Right atrium auricular region (tissue), 2 donors: Measurements from ENCODE around the gene SMAD2. TPM values are rescaled to one million over a fixed set of nuclear protein-coding genes. Genes with fewer than 3 reads are reported as not detected.

ENCODE experiments used
- DNase-seq: peaks from one replicate; pipeline ENCODE4 v3.0.0-alpha.2; 2019; ENCODE audit warnings: low spot score
- H3K27ac ChIP-seq, 2 donors: fragments of 200-600 bp; sonication (generic); 1 replicate in 1 of 2; 2 replicates in 1 of 2; pipeline ENCODE4 v1.5.1; 2016 to 2019
- H3K27me3 ChIP-seq, 2 donors: fragments of 200-600 bp; sonication (generic); one replicate each; pipeline versions ENCODE4 v1.5.1 to v1.6.0; 2017 to 2019
- H3K36me3 ChIP-seq: fragments of 200-600 bp; sonication (generic); one replicate; pipeline ENCODE4 v1.5.1; 2016
- H3K4me1 ChIP-seq, 2 donors: fragments of 200-600 bp; sonication (generic); one replicate each; pipeline versions ENCODE4 v1.5.1 to v1.6.0; 2017 to 2019
- H3K4me3 ChIP-seq, 2 donors: fragments of 200-600 bp; sonication (generic); 1 replicate in 1 of 2; 2 replicates in 1 of 2; pipeline ENCODE4 v1.5.1; 2017 to 2019; ENCODE audit warnings: mild to moderate bottlenecking in 1 of 2, moderate library complexity in 1 of 2
- H3K9me3 ChIP-seq, 2 donors: fragments of 200-600 bp; sonication (generic); one replicate each; pipeline ENCODE4 v1.5.1; 2019
- total RNA-seq, 2 donors: library from RNA; depleted of rRNA; stranded (reverse); fragments of >200 nt; gene quantifications; one replicate each; pipeline ENCODE4 v1.1.0, GENCODE V29; 2016
- TF ChIP-seq, protein P1 (sequence below), 2 donors: fragments of 200-600 bp; sonication (generic); IDR thresholded peaks; one replicate each; pipeline ENCODE4 v1.5.1; 2019; ENCODE audit warnings: antibody characterized with exemption in 2 of 2

Gene SMAD2
- total RNA-seq, 2 donors from 2014 or later = 54.8 to 81.1 TPM

DNA sequence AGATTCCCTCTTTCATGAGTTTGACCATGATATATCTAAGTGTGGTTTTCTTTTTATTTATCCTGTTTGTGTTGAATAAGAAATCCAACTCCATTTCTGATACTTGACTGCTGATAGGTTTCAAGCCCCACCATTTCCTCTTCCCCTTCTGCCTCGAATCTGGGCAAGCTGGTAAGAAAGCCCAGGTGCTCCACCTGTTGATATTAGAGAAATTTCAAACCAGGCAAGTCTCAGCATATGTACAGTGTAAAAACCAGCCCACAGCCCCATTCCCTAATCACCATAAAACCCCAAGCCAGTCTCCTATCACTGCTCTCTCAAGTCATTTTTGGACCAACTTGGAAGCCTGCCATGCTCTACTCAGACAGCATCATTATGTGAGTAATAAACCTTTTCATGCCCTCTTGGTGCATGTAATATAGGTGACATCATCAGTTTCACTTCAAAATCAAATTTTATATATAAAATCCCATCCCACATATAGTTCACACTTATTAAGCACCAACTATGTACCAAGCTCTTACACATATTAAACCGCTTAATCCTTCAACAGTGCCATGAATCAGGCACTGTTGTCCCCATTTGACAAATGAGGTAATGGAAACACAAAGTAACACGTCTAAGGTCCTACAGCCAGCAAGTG is 46.6 kb downstream of the SMAD2 start:
- Histone ChIP-seq H3K9me3 (no peaks in the 10 kb centered on the region), H3K27ac (no peak overlapping the region), H3K36me3 (peaks cover 6% of the 10 kb centered on the region), H3K4me3 (no peak overlapping the region), H3K4me1 (peaks cover 0 to 11% of the 10 kb centered on the region in 2 donors), H3K27me3 (no peaks in the 10 kb centered on the region)
- TF ChIP-seq, protein P1, sequence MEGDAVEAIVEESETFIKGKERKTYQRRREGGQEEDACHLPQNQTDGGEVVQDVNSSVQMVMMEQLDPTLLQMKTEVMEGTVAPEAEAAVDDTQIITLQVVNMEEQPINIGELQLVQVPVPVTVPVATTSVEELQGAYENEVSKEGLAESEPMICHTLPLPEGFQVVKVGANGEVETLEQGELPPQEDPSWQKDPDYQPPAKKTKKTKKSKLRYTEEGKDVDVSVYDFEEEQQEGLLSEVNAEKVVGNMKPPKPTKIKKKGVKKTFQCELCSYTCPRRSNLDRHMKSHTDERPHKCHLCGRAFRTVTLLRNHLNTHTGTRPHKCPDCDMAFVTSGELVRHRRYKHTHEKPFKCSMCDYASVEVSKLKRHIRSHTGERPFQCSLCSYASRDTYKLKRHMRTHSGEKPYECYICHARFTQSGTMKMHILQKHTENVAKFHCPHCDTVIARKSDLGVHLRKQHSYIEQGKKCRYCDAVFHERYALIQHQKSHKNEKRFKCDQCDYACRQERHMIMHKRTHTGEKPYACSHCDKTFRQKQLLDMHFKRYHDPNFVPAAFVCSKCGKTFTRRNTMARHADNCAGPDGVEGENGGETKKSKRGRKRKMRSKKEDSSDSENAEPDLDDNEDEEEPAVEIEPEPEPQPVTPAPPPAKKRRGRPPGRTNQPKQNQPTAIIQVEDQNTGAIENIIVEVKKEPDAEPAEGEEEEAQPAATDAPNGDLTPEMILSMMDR (IDR thresholded peaks at IDR 0.05) = no peak
- no peak for DNase-seq

GRCh38 chr18:47882641-47883040 is 47.8 kb downstream of the SMAD2 start:
- Histone ChIP-seq H3K9me3 (no peaks in the 10 kb centered on the region), H3K27me3 (no peaks in the 10 kb centered on the region), H3K4me3 (no peak overlapping the region), H3K27ac (no peak overlapping the region), H3K36me3 (peaks cover 6% of the 10 kb centered on the region), H3K4me1 (peaks cover 0 to 9% of the 10 kb centered on the region in 2 donors)
- TF ChIP-seq, protein P1 (IDR thresholded peaks at IDR 0.05) = no peak
- DNase-seq = no peak

DNA sequence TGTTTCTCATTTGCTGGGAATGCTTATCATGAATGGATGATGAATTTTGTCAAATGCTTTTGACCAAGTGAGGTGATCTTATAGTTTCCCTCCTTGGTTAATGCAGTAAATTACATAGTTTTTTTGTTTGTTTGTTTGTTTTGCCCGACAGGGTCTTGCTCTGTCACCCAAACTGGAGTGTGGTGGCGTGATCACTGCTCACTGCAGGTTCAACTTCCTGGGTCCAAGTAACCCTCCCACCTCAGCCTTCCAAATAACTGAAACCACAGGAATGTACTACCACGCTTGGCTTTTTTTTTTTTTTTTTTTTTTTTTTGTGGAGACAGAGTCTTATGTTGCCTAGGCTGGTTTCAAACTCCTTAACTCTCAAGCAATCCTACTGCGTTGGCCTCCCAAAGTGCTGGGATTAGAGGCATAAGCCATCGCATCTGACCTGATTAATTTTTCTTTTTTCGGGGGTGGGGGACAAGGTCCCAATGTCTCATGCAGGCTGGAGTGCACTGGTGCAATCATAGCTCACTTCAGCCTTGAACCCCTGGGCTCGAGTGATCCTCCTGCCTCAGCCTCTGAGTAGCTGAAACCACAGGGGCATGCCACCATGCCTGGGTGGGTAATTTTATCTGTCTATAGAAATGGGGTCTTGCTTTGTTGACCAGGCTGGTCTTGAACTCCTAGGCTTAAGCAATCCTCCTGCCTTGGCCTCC is 48.6 kb downstream of the SMAD2 start:
- TF ChIP-seq, protein P1 (IDR thresholded peaks at IDR 0.05) = no peak
- Histone ChIP-seq H3K9me3 (no peaks in the 10 kb centered on the region), H3K27me3 (no peaks in the 10 kb centered on the region), H3K4me1 (peaks cover 0 to 5% of the 10 kb centered on the region in 2 donors), H3K36me3 (peaks cover 6% of the 10 kb centered on the region), H3K4me3 (no peak overlapping the region), H3K27ac (no peak overlapping the region)
- DNase-seq = no peak

GRCh38 chr18:47881042-47881441 is 49.4 kb downstream of the SMAD2 start:
- no peaks in the 10 kb centered on the region for H3K9me3 ChIP-seq
- H3K27ac ChIP-seq = no peak overlapping the region
- no peak overlapping the region for H3K4me3 ChIP-seq
- no peak for DNase-seq
- TF ChIP-seq, protein P1 (IDR thresholded peaks at IDR 0.05) = no peak
- peaks cover 6% of the 10 kb centered on the region for H3K36me3 ChIP-seq
- H3K4me1 ChIP-seq = peaks cover 0 to 5% of the 10 kb centered on the region in 2 donors
- H3K27me3 ChIP-seq = no peaks in the 10 kb centered on the region

- H3K9me3 ChIP-seq = no peaks in the 10 kb centered on the region
- H3K4me1 ChIP-seq = peaks cover 0 to 7% of the 10 kb centered on the region in 2 donors
- TF ChIP-seq, protein P1 (IDR thresholded peaks at IDR 0.05) = no peak
- peaks cover 6% of the 10 kb centered on the region for H3K36me3 ChIP-seq
- H3K4me3 ChIP-seq = no peak overlapping the region
- DNase-seq = no peak
- no peak overlapping the region for H3K27ac ChIP-seq
- H3K27me3 ChIP-seq = no peaks in the 10 kb centered on the region
Observed at GRCh38 chr18:47877892-47878291, 52.6 kb downstream of the SMAD2 start.
